Measurements from ENCODE around the gene PRSS16. TPM values are rescaled to one million over a fixed set of nuclear protein-coding genes. Genes with fewer than 3 reads are reported as not detected.
A peak's percentile ranks its signal among the peaks of the same experiment; 100 is the strongest.

PRSS16 gene
- total RNA-seq, 1 donor from 2014 or later: 0.64 TPM

DNA sequence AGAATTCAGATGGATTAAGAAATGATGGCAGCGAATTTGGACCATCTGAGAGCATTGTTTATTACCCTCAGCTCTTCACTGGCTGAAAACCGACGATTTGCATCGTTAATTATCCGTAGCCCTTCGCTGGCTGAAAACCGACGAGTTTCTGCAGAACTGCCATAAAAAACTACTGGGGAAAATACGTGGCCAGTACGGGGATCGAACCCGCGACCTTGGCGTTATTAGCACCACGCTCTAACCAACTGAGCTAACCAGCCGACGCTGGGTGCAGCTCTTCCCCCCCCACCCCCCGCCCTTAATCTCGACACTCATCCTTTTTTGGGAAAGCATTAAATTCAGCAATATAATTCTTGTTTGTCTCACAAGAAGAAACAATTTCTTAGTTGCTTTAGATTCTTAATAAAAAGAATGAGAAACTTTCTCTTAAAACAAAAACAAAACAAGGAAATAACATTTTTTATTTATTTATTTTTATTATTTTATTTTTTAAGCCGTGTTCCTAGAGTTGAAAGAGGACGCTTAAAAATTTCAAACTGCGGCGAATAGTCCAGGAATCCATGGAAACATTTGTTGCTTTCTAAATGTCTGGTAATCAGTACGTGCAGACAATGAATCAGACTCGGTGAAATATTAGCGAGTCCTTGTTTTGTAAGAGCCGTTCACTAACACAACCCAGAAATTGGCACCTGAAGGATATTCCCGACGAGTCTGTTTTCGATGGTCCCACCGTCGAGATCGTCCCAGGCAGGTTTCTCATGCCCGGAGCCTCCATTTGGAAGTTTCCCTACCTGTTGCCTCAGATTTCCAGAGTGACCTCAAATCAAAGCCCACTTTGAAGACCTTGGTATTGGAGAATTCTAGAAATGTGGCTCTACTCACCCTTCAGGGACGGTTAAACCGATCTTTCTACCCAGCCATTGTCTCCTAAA, 27.8 kb downstream of the PRSS16 start:
- peaks cover 12% of the 10 kb centered on the region for H3K27me3 Mint-ChIP-seq (ENCODE audit: unreplicated experiment)
- TF ChIP-seq, protein P1, sequence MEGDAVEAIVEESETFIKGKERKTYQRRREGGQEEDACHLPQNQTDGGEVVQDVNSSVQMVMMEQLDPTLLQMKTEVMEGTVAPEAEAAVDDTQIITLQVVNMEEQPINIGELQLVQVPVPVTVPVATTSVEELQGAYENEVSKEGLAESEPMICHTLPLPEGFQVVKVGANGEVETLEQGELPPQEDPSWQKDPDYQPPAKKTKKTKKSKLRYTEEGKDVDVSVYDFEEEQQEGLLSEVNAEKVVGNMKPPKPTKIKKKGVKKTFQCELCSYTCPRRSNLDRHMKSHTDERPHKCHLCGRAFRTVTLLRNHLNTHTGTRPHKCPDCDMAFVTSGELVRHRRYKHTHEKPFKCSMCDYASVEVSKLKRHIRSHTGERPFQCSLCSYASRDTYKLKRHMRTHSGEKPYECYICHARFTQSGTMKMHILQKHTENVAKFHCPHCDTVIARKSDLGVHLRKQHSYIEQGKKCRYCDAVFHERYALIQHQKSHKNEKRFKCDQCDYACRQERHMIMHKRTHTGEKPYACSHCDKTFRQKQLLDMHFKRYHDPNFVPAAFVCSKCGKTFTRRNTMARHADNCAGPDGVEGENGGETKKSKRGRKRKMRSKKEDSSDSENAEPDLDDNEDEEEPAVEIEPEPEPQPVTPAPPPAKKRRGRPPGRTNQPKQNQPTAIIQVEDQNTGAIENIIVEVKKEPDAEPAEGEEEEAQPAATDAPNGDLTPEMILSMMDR (IDR thresholded peaks at IDR 0.05; ENCODE audit: partially characterized antibody, unreplicated experiment): no peak
- DNase-seq: no peak
- H3K4me3 Mint-ChIP-seq (ENCODE audit: unreplicated experiment): no peak overlapping the region
- no peak overlapping the region for H3K27ac Mint-ChIP-seq (ENCODE audit: unreplicated experiment)
- H3K4me1 Mint-ChIP-seq (ENCODE audit: low read depth, unreplicated experiment): peaks cover 3% of the 10 kb centered on the region
- H3K9me3 Mint-ChIP-seq (ENCODE audit: unreplicated experiment): peaks cover 4% of the 10 kb centered on the region
- H3K36me3 Mint-ChIP-seq (ENCODE audit: unreplicated experiment): no peaks in the 10 kb centered on the region

DNA sequence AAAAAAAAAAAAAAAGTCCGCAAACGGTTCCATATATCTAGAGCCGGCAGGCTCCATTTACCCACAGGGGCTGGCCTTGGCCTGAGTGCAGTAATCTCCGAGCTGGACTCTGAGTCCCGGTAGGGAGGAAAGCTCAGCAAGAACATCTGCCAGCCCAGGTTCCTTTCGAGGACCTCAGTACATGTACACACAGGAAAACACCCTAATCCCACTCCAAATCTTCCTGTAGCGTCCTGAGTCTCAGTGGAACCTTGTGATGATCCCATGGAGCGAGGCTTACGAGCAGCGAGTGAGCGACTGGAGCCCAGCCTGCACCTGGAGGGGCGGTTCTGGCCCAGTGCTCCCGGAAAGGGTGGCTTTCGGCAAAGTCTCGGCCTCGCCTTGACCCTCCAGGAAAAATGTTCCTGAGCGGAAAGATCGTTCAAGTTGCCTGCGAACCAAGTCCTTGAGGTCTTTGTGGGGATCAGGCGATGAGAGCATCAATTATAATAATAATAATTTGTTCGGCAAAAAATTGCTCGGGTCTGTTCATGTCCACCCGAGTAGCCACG, 32.1 kb downstream of the PRSS16 start:
- Mint-ChIP-seq H3K4me3 (ENCODE audit: unreplicated experiment) (peak overlapping the region; percentile 88), H3K4me1 (ENCODE audit: low read depth, unreplicated experiment) (peaks cover 4% of the 10 kb centered on the region), H3K9me3 (ENCODE audit: unreplicated experiment) (peaks cover 7% of the 10 kb centered on the region), H3K36me3 (ENCODE audit: unreplicated experiment) (peaks cover 5% of the 10 kb centered on the region), H3K27me3 (ENCODE audit: unreplicated experiment) (peaks cover 13% of the 10 kb centered on the region), H3K27ac (ENCODE audit: unreplicated experiment) (peak overlapping the region; percentile 88)
- DNase-seq: no peak
- TF ChIP-seq, protein P1 (IDR thresholded peaks at IDR 0.05; ENCODE audit: partially characterized antibody, unreplicated experiment): no peak

DNA sequence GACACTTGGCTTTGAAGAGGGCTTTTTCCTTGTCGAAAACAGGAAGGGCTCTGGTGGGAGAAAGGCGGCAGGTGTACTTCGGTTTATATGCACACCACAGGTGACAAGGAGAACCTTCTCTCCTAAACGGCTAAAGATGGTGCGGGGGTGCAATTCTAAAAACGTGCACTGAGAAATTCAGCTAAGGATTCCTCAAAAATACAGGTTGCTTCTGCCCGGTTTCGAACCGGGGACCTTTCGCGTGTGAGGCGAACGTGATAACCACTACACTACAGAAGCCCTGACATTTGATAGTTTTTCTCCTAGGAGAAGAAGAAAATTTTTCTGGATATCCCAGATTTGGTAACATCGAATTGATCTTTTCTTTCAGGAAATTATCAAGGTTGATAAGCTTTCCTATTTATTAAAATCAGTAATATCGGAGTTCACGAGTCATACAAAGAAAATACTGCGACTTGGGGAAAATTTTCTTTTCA, 32.6 kb downstream of the PRSS16 start:
- Mint-ChIP-seq H3K4me1 (ENCODE audit: low read depth, unreplicated experiment) (peaks cover 4% of the 10 kb centered on the region), H3K36me3 (ENCODE audit: unreplicated experiment) (peaks cover 5% of the 10 kb centered on the region), H3K27ac (ENCODE audit: unreplicated experiment) (peak overlapping the region; percentile 88), H3K4me3 (ENCODE audit: unreplicated experiment) (peak overlapping the region; percentile 88), H3K27me3 (ENCODE audit: unreplicated experiment) (peaks cover 13% of the 10 kb centered on the region), H3K9me3 (ENCODE audit: unreplicated experiment) (peaks cover 7% of the 10 kb centered on the region)
- DNase-seq: peak; percentile 49
- TF ChIP-seq, protein P1 (IDR thresholded peaks at IDR 0.05; ENCODE audit: partially characterized antibody, unreplicated experiment): no peak

DNA sequence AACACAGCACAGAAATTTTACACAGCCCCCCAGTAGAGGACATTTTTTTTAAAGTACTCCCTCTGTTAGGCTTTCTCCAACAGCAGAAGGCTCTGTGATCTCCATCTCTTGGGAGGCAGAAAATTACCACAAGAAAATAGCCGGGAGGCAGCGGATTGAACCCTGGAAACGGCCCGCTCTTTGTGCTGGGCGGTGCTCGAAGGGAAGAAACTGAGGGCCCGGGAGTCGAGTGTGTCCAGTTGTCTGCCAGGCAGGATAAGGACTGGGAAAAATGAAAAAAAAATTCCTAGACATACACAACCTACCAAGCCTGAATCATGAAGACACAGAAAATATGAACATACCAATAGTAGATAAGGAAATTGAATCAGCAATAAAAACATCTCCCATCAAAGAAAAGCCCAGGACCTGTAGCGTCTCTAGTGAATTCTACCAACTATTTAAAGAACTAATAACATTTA, 33.1 kb downstream of the PRSS16 start:
- Mint-ChIP-seq H3K4me3 (ENCODE audit: unreplicated experiment) (peak overlapping the region; percentile 88), H3K9me3 (ENCODE audit: unreplicated experiment) (peaks cover 7% of the 10 kb centered on the region), H3K36me3 (ENCODE audit: unreplicated experiment) (peaks cover 5% of the 10 kb centered on the region), H3K27ac (ENCODE audit: unreplicated experiment) (peak overlapping the region; percentile 88), H3K27me3 (ENCODE audit: unreplicated experiment) (peaks cover 13% of the 10 kb centered on the region), H3K4me1 (ENCODE audit: low read depth, unreplicated experiment) (peaks cover 4% of the 10 kb centered on the region)
- DNase-seq: peak; percentile 35
- TF ChIP-seq, protein P1 (IDR thresholded peaks at IDR 0.05; ENCODE audit: partially characterized antibody, unreplicated experiment): no peak
